Stimulated activated CD4-positive, alpha-beta T cell treated with anti-CD3 and anti-CD28 coated beads, TNF-alpha, amount 100 ng/mL, for 24 hours (primary cell): ENCODE measurements around the gene GALNTL6.
"Not testable (repeated sequence)": the region's sequence is repeated elsewhere in the genome, so short reads cannot be mapped to it uniquely, and the experiment has no call there.

Source experiments
- DNase-seq, 3 experiments: peaks; one replicate each; pipeline ENCODE4 v3.0.0-alpha.2; 2020; ENCODE audit warnings: low read depth in 3 of 3

Gene GALNTL6

GRCh38 chr4:172865531-172866127 is 1052.4 kb downstream of the GALNTL6 start:
- no peak for DNase-seq

- no peak for DNase-seq
Observed at GRCh38 chr4:172866421-172866820, 1053.2 kb downstream of the GALNTL6 start.

DNA sequence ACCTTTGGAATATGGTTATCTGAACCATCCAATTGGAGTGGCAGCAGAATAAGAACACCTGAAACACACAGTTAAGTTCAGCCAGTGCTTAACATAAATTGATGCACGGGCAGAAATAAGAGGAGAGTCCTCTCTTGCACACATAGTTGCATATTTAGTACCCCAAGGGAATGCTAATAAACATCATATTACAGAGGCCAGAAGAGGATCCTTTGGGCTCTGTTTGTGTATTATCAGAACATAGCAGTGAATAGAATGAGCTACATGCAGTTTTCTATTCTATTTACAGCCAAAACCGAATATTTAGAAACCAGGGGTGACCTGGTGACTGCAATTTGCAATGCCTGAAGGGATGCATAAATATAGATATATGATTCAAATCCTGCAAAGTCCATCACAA is 1054.6 kb downstream of the GALNTL6 start:
- DNase-seq: no peak

DNA sequence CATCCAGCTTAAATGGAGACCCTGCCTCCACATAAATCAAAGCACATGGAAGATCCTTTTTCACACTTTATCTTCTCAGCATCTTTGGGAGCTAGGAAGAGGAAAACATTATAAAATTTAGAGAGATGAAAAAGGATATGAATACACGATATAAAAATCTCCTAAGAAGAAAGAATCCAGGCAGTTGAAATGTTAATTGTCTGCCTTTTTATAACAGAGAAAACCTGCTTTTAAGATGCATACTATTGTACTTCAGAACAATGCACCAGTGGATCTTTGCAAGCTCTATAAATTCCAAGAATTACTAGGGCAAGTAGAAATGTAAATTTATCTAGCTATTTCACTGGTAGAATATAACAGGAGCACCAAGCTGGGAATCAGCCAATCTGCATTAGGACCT is 1055.1 kb downstream of the GALNTL6 start:
- no peak for DNase-seq

DNA sequence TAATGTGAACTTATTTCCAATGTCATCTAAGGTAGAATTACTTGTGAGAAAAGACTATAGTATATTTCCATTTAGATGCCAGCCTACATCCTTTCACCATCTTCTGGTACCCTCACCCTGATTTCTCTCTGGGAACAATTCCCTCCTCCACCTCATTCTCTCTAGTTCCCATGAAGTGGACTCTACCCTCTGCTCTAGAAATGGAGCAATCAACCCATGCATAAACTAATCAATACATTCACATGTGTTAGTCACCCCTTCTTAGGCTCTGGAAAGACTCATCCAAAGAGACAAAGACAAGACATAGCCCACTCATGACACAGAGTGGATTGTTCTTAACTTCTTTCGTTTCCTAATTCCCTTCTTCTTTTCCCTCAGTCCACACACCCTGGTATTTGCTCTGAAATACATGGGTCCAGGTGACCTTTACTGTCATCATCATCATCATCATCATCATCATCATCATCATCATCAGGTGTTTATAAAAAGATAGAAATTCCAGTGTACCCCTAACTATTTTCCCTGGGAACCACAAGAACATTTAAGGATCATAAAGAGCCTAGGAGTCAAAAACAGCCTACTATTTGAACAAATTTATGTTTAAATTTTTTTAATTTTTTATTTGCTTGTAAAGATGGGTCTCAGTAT is 1056.5 kb downstream of the GALNTL6 start:
- DNase-seq: no peak

GRCh38 chr4:172871381-172871780 is 1058.2 kb downstream of the GALNTL6 start:
- no peak for DNase-seq

GRCh38 chr4:172874944-172875343 is 1061.7 kb downstream of the GALNTL6 start:
- no peak for DNase-seq

GRCh38 chr4:172876394-172876793 is 1063.2 kb downstream of the GALNTL6 start:
- no peak for DNase-seq

- no peak for DNase-seq
Observed at GRCh38 chr4:172881645-172882044, 1068.4 kb downstream of the GALNTL6 start.

GRCh38 chr4:172887358-172887757 is 1074.2 kb downstream of the GALNTL6 start:
- DNase-seq: not testable (repeated sequence)

DNA sequence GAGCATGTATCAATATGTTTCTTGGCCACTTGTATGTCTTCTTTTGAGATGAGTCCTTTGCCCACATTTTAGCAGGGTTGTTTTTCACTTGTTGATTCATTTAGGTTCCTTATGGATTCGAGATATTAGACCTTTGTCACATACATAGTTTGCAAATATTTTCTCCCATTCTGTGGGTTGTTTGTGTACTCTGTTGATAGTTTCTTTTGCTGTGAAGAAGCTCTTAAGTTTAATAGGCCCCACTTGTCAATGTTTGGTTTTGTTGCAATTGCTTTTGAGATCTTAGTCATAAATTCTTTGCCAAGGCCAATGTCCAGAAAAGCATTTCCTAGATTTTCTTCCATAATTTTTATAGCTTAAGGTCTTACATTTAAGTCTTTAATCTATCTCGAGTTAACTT is 1074.8 kb downstream of the GALNTL6 start:
- DNase-seq: no peak

DNA sequence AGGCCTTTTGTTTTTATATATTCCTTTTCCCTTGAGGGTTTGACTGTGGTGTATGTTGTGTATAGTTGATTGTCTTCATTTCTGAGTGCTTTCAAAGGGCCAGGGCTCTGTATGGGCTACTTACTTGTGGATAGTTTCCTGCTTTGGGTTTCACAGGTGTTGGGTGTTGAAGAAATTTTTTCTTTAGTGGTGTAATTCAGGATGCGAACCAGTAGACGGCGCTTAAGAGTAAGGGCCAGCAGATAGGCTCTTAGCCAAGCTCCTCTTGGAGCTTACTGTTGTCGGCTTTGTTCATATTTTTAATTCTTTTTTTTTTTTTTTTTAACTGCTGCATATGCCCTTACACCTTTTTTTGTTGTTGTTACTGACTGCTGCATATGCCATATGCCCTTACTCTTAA is 1079.1 kb downstream of the GALNTL6 start:
- no peak for DNase-seq

DNA sequence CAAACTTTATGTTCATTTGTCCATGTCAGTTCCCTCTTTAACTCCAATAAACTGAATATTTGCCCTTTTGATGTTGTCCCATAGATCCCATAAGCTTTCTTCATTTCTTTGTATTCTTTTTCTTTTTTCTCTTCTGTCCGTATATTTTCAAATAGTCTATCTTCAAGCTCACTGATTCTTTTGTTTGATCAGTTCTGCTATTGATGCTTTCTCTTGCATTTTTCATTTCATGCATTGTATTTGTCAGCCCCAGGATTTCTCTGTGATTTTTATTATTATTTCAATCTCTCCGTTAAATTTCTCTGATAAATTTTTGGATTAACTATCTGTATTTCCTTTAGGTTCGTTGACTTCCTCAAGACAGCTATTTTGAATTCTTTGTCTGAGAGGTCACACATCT is 1082.5 kb downstream of the GALNTL6 start:
- DNase-seq: no peak

- no peak for DNase-seq
Observed at GRCh38 chr4:172897046-172897445, 1083.8 kb downstream of the GALNTL6 start.

- no peak for DNase-seq
Observed at GRCh38 chr4:172898715-172899114, 1085.5 kb downstream of the GALNTL6 start.

GRCh38 chr4:172899861-172900260 is 1086.7 kb downstream of the GALNTL6 start:
- DNase-seq: no peak

DNA sequence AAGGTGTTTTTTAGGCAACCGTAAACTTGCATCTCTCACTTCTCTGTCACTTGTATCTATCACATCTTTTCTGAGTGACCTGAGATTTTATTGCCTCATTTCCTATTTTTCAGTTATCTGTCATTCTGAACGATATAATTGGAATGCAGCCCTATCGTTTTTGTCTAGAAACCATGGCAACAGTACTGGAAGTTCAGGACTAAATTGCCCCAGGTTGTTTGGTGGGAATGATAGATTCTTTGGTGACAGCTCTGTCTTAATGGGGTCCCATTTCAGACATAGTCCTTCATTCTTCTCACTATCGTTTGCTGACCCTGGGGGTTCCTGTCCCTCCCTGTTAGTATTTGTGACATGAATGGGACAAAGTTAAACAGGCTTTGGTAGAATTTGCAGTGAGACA is 1087.7 kb downstream of the GALNTL6 start:
- no peak for DNase-seq

DNA sequence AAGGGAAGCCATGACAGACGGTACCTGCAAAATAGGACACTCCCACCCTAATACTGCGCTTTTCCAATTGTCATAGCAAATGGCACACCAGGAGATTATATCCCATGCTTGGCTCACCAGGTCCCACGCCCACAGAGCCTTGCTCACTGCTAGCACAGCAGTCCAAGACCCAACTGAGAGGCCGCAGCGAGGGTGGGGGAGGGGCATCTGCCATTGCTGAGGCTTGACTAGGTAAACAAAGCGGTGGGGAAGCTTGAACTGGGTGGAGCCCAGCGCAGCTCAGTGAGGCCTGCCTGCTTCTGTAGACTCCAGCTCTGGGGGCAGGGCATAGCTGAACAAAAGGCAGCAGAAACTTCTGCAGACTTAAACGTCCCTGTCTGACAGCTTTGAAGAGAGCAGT is 1099.3 kb downstream of the GALNTL6 start:
- not testable (repeated sequence) for DNase-seq

GRCh38 chr4:172917403-172917802 is 1104.2 kb downstream of the GALNTL6 start:
- not testable (repeated sequence) for DNase-seq

- DNase-seq: no peak
Observed at GRCh38 chr4:172919269-172919668, 1106.1 kb downstream of the GALNTL6 start.

- DNase-seq: no peak
Observed at GRCh38 chr4:172927096-172927814, 1114.1 kb downstream of the GALNTL6 start.

DNA sequence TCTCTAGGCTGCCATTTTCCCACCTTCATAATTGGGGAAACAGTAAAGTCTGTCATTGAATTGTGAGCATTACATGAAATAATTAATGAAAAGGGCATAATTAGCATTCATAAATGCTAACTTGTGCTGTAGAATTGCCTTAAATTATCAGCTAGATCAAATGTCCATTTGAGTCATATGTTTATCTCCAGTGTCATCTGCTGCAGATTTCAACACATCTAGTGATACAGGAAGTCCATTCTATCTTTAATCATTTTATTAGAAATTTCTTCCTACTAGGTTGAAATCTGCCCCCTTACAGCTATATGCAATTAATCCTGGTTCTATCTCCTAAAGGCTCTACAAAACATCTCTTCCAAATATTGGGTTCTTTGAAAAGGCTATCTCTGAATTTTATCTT is 1115.1 kb downstream of the GALNTL6 start:
- no peak for DNase-seq
